C4-2B (cell line): Measurements from ENCODE around the gene CCDC121.

Experiments
- H3K27ac ChIP-seq: fragments of 450-650 bp; 2 replicates; pipeline ENCODE4 v1.5.1; 2017
- CTCF ChIP-seq: fragments of 450-650 bp; conservative IDR thresholded peaks from 2 replicates; pipeline ENCODE4 v1.5.1; 2017; ENCODE audit warnings: mild to moderate bottlenecking
- ZFX ChIP-seq: fragments of 450-650 bp; IDR thresholded peaks from 2 replicates; pipeline ENCODE4 v1.6.1; 2017

Gene CCDC121

GRCh38 chr2:27663285-27664153 lies 34.7 kb upstream of the CCDC121 start, which contains the start of the genes SLC4A1AP and SUPT7L:
Gene SLC4A1AP, plus strand, starts transcription at chr2:27663889. Its CDS starts 26 bp downstream, at chr2:27663915.
Gene SUPT7L, minus strand, starts transcription at chr2:27663614. Its CDS starts 1,422 bp downstream, at chr2:27662192.
- TF ChIP-seq ZFX (no peak; the same call in none of the 2 replicates), CTCF (no peak)
- peak within 1 kb of the TSS; percentile 85 for H3K27ac ChIP-seq

- H3K27ac ChIP-seq: no peak overlapping the region
- TF ChIP-seq ZFX (no peak), CTCF (no peak)
These were observed 32.6 kb upstream of the CCDC121 start for GRCh38 chr2:27661371-27661770.

GRCh38 chr2:27655155-27655951 lies 26.5 kb upstream of the CCDC121 start:
- H3K27ac ChIP-seq: no peak overlapping the region
- TF ChIP-seq ZFX: no peak
- TF ChIP-seq CTCF: no peak

GRCh38 chr2:27653397-27653796 lies 24.6 kb upstream of the CCDC121 start:
- TF ChIP-seq CTCF (no peak), ZFX (no peak)
- no peak overlapping the region for H3K27ac ChIP-seq

- TF ChIP-seq CTCF (no peak), ZFX (no peak)
- H3K27ac ChIP-seq: no peak overlapping the region
These were observed 24.0 kb upstream of the CCDC121 start for GRCh38 chr2:27652790-27653189.

- TF ChIP-seq CTCF: no peak
- TF ChIP-seq ZFX: no peak
- no peak overlapping the region for H3K27ac ChIP-seq
These were observed 23.5 kb upstream of the CCDC121 start for GRCh38 chr2:27652341-27652740.

GRCh38 chr2:27651056-27651455 lies 22.2 kb upstream of the CCDC121 start:
- TF ChIP-seq ZFX (no peak), CTCF (no peak)

More at GRCh38 chr2:27651056-27651455, 22.2 kb upstream of the CCDC121 start:
- H3K27ac ChIP-seq: no peak overlapping the region
